T-helper 2 cell (primary cell): ENCODE measurements around the gene MYO1D.
A peak's percentile ranks its signal among the peaks of the same experiment; 100 is the strongest.
"Not testable (repeated sequence)": the region's sequence is repeated elsewhere in the genome, so short reads cannot be mapped to it uniquely, and the experiment has no call there.

ENCODE experiments used
- DNase-seq, 5 experiments: peaks; one replicate each; pipeline versions ENCODE4 v3.0.0 to v3.0.0-alpha.2; 2012 to 2022
- total RNA-seq, 2 donors: gene quantifications; one replicate each; lab custom pipeline; 2026; lab: John Stamatoyannopoulos, UW

Gene MYO1D
- total RNA-seq = 21.2 to 28.8 reads per million in 2 donors

DNA sequence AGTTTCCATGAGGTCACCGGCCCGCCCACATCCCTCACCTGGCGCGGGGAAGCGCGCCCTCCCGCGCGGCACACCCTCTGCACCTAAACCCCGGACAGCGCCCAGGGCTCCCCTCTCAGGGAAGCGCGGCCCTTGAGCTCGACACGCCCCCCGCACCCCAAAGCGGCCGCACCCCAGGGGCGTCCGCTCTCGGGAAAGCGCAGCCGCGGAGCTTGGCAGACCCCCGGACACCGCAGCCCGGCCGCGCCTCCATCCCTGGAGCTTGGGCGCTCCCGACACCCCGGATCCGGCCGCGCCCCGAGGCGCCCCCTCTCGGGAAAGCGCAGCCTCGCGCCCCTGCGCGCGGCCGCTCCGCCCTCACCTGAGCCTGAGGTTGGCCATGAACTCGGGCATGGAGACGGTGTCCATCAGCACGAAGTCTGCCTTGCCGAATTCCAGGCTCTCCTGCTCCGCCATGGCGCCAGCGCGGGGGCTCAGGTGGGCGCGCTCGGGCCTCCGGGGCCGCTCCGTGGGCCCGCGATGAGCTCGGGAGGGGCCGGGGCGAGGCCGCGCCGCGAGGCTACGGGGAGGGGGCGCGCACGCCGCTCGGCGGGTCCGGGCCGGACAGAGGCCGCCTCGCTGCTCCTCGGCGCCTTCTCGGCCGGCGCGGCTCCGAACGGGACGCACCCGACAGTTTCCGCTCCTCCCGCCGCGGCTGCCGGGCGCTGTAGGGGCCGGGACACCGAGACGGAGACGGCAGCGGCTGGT lies at the start of gene MYO1D:
TSS of gene MYO1D (minus strand) at position 708 of the 747 bp plus-strand sequence. CDS start at position 456, 252 bp downstream.
- DNase-seq = peak; percentile 46 to 65 (median 54)

DNA sequence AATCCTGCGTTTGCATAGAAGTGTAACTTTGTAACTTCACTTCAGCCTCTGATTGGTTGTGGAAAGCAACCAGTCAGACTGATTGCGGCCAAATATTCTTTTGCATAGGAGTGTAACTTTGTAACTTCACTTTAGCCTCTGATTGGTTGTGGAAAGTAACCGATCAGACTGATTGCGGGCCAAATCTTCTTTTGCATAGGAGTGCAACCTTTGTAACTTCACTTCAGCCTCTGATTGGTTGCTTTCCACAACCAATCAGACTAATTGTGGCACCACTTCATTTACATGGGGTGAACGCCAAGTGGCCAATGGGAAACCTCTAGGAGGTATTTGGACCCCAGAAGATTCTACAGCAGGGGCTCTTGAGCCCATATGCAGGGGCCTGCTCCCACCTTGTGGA lies 49.3 kb upstream of the MYO1D start:
- no peak for DNase-seq

DNA sequence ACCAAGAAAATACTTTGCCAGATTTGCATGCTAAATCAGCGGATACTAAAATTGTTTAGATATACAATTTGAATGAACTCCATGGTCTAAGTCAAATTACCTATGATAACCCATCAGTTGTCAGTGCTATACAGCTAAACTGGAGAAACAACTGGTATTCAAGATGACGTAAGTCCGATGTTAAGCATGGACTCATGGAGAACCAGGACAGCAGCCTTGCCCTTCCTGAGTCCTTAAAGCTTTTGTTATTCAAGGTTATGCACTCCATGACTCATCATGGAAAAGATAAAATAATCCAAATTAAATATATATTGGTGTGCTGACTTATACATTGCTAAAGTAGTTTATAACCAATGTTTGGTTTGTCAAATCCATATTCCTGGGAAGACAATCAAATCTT lies 47.0 kb upstream of the MYO1D start:
- not testable (repeated sequence) for DNase-seq

DNA sequence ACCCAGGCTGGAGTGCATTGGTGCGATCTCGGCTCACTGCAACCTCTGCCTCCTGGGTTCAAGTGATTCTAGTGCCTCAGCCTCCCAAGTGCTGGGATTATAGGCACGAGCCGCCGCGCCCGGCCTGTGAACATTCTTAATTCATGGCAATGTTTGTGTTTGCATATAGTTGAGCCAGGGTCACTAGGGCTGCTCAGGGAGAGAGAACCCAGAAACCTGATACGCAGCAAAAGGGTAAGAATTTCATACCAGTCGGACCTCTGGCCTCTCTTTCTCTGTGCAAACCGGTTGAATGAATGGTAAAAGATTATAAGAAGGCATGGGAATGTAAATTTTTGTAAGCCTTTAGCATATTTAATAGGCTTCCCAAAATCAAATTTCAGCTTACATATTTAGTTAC lies 44.1 kb upstream of the MYO1D start:
- DNase-seq = no peak

DNA sequence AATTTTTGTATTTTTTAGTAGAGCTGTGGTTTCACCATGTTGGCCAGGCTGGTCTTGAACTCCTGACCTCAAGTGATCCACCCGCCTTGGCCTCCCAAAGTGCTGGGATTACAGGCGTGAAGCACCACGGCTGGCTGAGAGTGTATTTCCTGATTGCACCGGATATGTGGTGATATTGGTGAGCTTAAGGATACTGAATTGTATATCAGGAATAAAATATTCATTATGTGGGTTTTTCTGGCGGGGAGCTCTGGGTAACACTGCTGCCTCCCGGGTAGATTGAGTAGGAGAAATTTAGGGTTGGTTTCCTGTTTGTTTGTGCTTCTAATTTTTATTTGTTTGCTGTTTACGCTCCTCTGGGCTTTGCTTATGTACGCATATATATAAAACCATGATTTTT lies 43.4 kb upstream of the MYO1D start:
- no peak for DNase-seq

DNA sequence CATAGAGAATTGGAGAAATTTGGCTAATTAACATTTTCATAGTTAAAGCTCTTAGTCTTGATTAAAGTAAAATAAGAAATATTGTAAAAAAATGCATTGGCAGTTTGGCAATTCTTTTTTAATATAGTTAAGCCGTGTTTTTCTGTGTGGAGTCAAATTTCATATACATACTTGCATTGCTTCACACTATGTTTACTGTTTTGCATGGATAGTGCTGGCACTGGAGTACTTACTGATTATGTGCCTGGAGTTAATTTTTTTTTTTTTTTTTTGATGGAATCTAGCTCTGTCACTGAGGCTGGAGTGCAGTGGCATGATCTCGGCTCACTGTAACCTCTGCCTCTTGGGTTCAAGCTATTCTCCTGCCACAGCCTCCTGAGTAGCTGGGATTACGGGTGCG lies 43.0 kb upstream of the MYO1D start:
- DNase-seq = not testable (repeated sequence)

DNA sequence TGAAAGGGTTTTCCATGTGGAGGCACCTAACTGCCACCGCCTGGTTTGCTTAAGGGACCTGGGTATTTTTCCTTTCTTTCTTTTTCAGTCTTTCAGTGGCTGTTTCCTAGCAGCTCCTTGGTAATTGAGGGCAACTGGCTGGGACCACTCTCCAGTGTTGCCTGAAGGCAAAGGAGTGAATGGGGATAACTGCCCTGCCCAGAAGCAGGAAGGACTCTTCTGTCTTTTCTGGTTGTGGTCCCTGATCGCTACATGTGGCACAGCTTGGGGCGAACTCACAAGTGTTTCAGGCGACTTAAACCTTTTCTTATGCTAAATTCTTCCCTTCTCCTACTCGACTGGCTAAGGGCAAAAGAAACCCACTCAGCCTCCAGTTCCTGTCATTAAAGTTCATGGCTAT lies 40.9 kb upstream of the MYO1D start:
- no peak for DNase-seq

DNA sequence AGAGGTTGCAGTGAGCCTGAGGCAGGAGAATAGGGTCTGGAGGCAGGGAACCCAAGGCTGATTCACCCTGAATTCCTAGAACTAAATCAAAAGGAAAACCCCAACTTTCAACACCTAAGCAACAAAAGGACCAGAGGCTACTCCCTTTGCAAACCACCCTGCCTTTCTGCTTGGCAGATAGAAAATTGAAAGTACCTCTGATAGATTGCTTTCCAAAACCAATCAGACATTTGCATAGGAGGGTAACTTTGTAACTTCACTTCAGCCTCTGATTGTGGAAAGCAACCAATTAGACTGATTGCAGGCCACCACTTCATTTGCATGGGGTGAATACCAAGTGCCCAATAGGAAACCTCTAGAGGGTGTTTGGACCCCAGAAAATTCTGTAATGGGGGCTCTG lies 40.2 kb upstream of the MYO1D start:
- DNase-seq = peak in 1 of 5 experiments; percentile 70

DNA sequence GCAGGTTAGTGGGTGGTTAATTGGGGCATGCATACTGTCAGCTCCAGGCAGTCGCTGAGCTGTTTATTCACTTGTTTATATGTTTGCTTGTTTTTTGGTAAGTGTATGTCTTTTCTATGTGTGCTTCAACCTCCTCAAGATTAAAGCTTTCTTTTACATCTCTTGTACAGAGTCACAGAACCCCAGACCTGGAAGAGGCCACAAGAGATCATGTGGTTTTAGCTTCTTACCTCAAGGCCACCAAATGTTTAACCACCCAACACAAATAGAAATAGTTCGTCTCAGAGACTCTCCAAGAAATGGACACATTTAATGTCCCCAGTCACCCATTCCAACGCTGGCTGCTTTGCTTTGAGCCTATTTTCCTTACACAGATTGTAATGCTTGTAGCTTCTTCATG lies 39.2 kb upstream of the MYO1D start:
- peak in 1 of 5 experiments; percentile 81 for DNase-seq

DNA sequence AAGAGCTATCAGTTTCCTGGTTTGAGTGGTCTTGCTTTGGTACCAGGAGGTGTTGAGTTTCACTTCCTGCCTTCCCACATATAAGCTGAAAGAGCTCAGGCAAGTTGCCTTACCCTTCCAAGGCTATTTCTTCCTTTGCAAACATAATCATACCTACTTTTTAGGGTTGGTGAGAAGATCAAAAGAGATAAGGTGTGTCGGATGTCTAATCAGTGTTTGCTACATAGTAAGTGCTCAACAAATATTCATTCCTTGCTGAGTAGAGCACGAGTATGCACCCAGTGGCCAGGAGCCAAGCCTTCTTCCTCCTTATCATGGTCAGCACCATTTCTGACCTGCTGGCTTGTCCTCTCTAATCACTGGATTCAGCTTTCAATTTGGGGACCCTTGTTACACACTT lies 38.3 kb upstream of the MYO1D start:
- peak in 1 of 5 experiments; percentile 78 for DNase-seq

DNA sequence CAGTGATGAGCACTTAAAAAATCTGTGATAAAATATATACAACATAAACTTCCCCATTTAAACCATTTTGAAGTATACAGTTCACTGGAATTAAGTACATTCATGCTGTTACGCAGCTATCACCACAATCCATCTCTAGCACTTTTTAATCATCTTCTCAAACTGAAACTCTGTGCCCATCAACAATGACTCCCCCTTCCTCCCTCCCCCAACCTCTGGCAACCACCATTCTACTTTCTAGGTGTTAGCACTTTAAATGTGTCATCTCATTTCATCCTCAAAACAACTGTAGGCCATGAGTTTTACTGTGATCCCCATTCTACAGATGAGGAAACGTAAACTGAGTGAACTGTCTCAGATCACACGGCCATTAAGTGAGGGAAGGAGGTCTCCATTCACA lies 37.3 kb upstream of the MYO1D start:
- peak in 2 of 5 experiments; percentile 23 to 96 for DNase-seq

DNA sequence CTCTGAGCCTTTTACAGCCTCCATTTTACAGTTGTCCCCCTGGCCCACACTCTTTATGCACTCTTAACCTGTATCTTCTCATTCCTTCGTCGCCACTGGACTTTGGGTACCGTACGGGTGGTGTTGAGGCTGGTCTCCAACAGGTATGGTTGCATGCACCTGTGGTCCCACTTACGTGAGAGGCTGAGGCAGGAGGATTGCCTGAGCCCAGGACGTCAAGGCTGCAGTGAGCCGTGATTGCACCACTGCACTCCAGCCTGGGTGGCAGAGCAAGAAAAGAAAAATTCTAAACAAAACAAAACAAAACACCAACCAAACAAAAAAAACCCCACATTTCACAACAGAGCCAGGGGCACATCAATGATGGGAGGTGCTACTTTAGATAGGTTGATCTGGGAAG lies 36.7 kb upstream of the MYO1D start:
- peak in 1 of 5 experiments; percentile 40 for DNase-seq

DNA sequence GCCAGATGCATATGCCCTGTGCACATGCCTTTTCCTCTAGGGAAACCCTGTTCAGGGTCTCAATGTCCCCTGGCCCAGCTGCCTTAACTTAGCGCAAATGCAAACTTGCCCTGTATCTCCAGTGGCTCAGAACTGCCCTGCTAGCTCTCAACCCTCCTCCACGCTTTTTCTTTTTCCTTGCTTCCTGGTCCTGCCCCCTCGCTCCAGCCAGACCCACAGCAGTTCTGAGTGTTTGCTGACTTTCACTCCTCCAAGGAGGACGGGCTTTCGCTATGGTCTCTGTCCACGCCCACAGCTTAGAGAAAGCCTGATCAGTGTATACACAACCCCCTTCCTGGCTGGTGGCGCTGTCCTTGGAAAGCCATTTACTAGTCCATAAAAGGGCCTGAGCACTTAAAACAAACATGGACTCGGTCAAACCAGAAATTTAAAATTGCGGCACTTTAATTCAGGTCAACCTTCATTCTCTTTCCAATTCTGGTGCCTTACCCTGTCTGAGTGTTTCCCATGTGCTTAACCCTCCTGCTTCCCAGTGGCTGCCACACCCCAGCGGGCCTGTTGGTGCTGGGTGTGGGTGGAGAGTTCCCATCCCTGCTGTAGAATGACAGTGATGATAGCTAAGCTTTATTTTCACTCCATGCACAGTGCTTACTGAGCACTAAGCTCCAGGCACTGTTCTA lies 35.4 kb upstream of the MYO1D start:
- DNase-seq = no peak

DNA sequence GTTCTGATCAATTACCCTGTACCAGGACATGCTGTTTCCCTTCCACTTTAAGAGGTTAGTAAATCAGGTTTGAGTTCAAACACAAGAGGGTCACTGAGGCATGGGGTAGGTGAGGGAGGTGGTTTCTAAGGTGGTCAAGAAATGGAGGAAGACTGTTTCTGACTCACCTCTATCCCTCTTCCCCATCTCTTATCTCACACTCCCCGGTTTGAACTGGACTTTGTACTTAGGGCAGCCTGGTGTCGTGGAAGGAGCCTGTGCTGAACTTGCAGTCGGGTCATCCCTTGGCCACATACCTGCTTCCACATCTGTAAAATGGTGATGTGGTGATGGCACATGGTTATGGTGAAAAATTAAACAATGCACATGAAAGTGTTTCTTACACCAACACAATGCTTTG lies 33.8 kb upstream of the MYO1D start:
- DNase-seq = no peak

DNA sequence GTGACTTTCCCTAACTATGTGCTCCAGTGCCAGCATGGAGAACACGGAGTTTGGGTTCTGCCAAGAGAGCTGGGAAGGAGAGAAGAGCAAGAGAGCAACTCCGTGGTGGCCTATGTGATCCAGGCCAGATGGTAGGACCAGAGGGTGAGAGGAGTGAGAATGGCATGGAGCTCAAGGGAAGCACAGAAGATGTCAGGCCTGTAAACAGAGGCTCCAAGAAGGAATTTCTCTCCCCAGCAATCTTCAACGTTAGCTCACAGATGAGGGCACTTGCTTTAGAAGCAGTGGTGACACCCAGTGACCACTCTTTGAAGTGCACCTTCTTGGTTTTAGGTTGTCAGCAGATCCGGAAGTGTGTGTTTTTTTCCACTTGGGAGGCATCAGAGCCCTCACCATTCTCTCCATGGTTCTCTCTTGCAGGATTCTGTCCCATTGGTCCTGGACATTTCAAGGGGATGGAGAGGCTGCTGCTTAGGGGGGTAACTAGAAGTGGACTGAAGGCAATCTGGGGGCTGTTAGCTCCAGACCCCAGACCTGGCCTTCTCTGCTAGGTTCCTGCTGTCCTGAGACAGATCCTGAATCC lies 33.0 kb upstream of the MYO1D start:
- DNase-seq = peak in 3 of 5 experiments; percentile 11 to 86 (median 25)

DNA sequence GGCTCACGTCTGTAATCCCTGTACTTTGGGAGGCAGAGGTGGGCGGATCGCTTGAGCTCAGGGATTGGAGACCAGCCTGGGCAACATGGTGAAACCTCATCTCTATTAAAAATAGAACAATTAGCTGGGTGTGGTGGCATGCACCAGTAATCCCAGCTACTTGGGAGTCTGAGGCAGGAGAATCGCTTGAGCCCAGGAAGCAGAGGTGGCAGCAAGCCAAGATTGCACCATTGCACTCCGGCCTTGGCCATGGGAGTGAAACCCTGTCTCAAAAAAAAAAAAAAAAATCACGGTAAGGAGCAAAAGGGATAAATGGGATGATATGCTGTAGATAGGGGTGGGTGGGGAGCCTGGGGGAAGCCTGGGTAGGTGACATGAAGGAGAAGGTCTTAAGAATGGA lies 30.7 kb upstream of the MYO1D start:
- DNase-seq = no peak

DNA sequence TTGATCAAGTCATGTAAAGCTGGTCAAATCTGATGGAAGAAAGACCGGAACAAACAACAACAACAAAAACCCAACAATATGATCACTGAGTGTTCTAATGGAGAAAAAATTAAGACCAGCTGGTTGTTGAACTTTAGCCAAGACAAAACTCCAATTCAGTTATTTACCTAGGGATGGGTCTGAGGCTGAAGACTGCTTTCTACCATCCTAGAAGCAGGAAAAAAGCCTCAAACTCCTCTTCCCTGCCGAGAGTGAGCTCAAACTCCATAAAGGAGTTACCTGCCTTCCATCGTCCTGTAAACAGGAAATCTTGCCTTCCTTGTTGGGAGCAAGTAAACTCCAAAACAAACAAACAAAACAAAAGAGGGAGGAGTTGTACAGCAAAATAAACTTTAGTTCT lies 28.0 kb upstream of the MYO1D start:
- no peak for DNase-seq

DNA sequence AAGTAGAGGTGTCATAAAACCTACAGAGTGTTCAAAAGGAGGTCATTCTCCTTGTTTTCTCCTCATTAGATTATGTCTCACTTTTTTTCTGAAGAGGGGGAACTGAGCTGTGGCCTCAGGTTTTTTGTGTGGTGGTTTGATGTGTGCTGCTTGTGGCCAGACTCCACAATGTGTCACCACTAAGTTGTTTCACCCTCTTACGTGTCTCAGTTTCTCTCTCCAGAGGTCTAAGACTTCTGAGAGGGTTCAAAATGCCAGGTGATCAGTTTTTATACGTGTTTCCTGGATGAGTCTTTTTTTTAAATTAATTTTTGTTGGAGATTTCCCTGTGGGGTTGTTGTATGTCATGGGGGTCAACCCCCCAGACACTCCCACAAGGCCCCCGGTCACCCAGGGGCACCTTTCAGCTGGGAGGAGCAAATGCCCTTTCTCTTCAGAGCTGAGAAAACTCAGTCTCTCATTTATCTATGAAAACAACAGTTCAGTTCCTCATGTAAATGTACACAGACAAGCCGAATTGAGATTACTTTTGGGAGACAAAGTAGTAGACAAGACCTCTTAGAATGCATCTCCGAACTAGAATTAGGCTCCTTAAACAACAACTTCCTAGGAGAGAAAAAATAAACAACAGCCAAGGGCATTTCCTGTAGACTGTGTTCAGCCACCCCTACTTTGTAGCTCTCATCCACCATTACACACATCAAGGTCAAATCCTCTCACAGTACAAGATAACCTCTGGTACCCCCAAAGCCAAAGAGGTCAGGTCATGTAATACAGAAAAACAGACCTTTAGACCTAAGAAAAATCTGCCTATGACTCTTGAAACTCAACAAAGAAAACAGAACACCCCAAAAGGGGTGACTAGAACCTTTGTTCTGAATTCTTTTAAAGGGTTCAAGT lies 27.1 kb upstream of the MYO1D start:
- DNase-seq = peak in 2 of 5 experiments; percentile 30 to 72

DNA sequence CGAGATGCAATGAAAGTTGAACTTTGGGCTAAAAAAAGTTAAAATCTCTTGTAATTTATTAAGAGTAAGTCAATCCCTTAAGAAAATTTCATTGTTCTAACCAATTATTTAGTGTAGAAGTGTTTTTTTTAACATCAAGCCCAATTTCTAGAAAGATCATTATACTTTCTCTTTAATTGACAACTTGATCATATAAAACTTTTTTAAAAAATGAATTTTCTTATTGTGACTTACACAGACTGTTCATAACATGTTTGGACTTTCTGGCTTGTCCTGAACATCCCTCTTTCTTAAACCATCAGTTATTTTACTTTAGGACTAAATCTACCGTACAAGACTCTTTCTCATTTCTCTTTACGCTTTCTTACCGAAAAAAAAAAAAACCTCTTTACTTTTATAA lies 24.8 kb upstream of the MYO1D start:
- no peak for DNase-seq

DNA sequence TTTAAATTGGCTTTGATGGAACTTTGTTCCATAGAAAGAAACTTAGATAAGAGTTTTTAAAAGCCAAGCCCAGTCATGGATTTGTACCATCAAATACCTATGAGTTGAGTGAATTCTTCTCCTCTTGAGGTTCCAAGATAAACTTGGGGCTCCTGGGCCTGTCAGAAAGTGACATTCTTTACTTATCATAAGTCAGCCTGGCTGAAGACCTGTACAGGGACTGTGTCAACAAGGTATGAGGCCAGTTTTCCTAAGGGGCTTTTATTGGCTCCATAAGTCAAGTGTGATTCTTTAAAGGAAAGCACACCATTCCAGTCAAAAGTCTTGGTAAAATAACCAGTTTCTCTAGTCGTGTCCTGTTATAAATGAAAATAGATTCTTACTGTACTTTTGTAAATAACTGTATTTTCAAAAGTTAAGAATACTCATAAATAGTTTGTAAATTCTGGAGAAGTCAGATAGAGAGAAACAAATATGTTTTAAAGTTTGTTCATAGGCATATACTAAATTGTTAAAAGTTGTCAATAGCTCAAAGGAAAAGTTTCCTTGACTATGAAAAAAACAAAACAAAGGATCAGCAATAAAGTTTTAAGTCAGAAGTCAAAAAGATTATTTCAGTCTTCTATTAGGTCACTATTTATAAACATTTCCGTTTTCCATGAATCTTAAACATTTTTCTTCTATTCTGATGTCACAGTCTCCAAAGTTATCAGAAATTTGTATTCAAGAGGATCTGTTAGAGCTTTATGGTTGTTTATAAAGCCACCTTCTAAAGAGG lies 22.5 kb upstream of the MYO1D start:
- no peak for DNase-seq

DNA sequence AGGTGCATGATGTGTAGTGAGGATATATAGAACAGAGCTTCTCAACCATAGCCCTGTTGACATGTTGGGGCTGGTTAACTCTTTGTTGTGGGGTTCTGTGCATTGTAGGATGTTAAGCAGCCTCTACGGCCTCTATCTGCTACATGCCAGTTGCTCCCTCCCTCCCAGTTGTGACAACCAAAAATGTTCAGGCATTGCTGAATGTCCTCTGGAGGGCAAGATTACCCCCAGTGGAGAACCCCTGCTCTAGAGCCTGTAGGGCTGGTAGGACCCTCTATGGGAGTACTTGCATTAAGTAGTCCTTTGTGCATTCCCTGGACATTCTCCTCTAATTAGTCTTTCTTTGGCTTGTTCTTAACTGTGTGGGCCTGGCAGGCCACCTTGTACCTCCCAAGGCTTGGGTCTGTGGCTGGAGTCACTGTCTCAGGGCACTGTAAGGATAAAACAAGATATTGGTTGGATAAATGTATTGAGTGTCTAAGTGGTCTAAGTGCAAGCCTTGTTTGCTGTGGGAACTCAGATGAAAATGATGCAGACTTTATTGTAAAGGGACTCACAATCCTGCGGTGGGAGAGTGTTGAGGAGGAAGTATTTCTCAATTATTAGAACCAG lies 19.8 kb upstream of the MYO1D start:
- no peak for DNase-seq

DNA sequence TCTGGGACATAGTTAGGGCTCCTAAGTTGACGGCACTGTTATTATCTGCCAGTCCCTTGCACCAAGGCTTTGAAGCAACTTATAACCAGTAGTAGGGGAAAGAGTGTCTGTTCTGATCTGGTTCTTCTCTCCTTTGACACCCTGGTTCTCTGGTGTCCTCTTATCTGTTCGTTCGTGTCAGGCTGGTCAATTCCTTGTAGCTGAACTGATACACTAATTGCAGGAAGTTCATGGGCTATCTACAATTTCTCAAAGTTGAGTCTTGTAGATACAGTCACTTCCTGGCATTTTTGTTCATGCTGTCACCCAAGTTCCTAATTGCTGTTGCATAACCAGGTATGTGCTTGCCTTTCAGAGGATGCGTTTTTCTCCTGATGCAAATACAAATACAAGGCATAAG lies 17.3 kb upstream of the MYO1D start:
- DNase-seq = no peak
